WTC11 (cell line): ENCODE measurements around the gene KRTAP5-6. TPM values are rescaled to one million over a fixed set of nuclear protein-coding genes. Genes with fewer than 3 reads are reported as not detected.

Experiments
- ATAC-seq: fragments of 200-7000 bp; cut with Tn5 transposase; 2 replicates; pipeline ENCODE4 v1.10.0; 2021; ENCODE audit warnings: mild to moderate bottlenecking, moderate library complexity
- CTCF ChIA-PET: fragments of 300-600 bp; sonication (Branson Sonifier 250); formaldehyde crosslinking; loops from one replicate; lab custom pipeline; 2021; ENCODE audit warnings: antibody characterized with exemption; lab: Charles Lee
- POLR2A ChIA-PET: fragments of 350-600 bp; sonication (Branson Sonifier 250); formaldehyde crosslinking; loops from one replicate; lab custom pipeline; 2021; ENCODE audit warnings: antibody characterized with exemption; lab: Charles Lee
- DNase-seq: peaks from one replicate; pipeline ENCODE4 v3.0.0; 2021; ENCODE audit warnings: low spot score
- H3K27ac Mint-ChIP-seq: 2 replicates; pipeline ENCODE4 v1.8.0; 2021; ENCODE audit warnings: mixed read lengths
- H3K27me3 Mint-ChIP-seq: 2 replicates; pipeline ENCODE4 v1.8.0; 2021; ENCODE audit warnings: low read depth, mild to moderate bottlenecking, moderate library complexity, mixed read lengths
- H3K36me3 Mint-ChIP-seq: 2 replicates; pipeline ENCODE4 v1.8.0; 2021; ENCODE audit warnings: mixed read lengths
- H3K4me1 Mint-ChIP-seq: 2 replicates; pipeline ENCODE4 v1.8.0; 2022; ENCODE audit warnings: mixed read lengths
- H3K4me3 Mint-ChIP-seq: 2 replicates; pipeline ENCODE4 v1.8.0; 2021; ENCODE audit warnings: mild to moderate bottlenecking, moderate library complexity, mixed read lengths
- H3K9me3 Mint-ChIP-seq: 2 replicates; pipeline ENCODE4 v1.8.0; 2021; ENCODE audit warnings: mixed read lengths
- ATF1 ChIP-seq: sonication (generic); formaldehyde crosslinking; IDR thresholded peaks from 2 replicates; pipeline ENCODE4 v1.8.1; 2023; ENCODE audit warnings: mild to moderate bottlenecking, moderate library complexity, missing genetic modification reagents
- CREB1 ChIP-seq: sonication (generic); formaldehyde crosslinking; IDR thresholded peaks from 2 replicates; pipeline ENCODE4 v1.8.0; 2023; ENCODE audit warnings: mild to moderate bottlenecking, missing genetic modification reagents
- E2F5 ChIP-seq: sonication (generic); formaldehyde crosslinking; IDR thresholded peaks from 2 replicates; pipeline ENCODE4 v1.8.1; 2022; ENCODE audit warnings: mild to moderate bottlenecking, moderate library complexity, missing genetic modification reagents
- FOXJ3 ChIP-seq: sonication (generic); formaldehyde crosslinking; IDR thresholded peaks from 2 replicates; pipeline ENCODE4 v1.9.0; 2021; ENCODE audit warnings: missing genetic modification reagents, mild to moderate bottlenecking, borderline replicate concordance
- FOXP4 ChIP-seq: sonication (generic); formaldehyde crosslinking; IDR thresholded peaks from 2 replicates; pipeline ENCODE4 v1.8.0; 2022; ENCODE audit warnings: mild to moderate bottlenecking, missing genetic modification reagents
- GABPB1 ChIP-seq: sonication (generic); formaldehyde crosslinking; IDR thresholded peaks from 2 replicates; pipeline ENCODE4 v1.8.1; 2023; ENCODE audit warnings: mild to moderate bottlenecking, missing genetic modification reagents
- GTF2I ChIP-seq: fragments of 250-450 bp; sonication (Bioruptor Pico); conservative IDR thresholded peaks from 2 replicates; pipeline ENCODE4 v1.4.0; 2021; ENCODE audit warnings: mild to moderate bottlenecking
- NFATC4 ChIP-seq: fragments of 250-450 bp; sonication (Bioruptor Pico); IDR thresholded peaks from 2 replicates; pipeline ENCODE4 v1.9.0; 2021; ENCODE audit warnings: mild to moderate bottlenecking
- NFE2L1 ChIP-seq: sonication (generic); formaldehyde crosslinking; IDR thresholded peaks from 2 replicates; pipeline ENCODE4 v1.8.1; 2023; ENCODE audit warnings: missing genetic modification reagents
- PRRX2 ChIP-seq: fragments of 250-450 bp; sonication (Bioruptor Pico); IDR thresholded peaks from 2 replicates; pipeline ENCODE4 v1.8.0; 2021; ENCODE audit warnings: mild to moderate bottlenecking
- SP1 ChIP-seq: sonication (generic); formaldehyde crosslinking; conservative IDR thresholded peaks from 2 replicates; pipeline ENCODE4 v1.8.1; 2022; ENCODE audit warnings: missing genetic modification reagents
- TEAD1 ChIP-seq: sonication (generic); formaldehyde crosslinking; IDR thresholded peaks from 2 replicates; pipeline ENCODE4 v1.8.0; 2022; ENCODE audit warnings: mild to moderate bottlenecking, missing genetic modification reagents
- ZNF416 ChIP-seq: fragments of 250-450 bp; sonication (Bioruptor Pico); IDR thresholded peaks from 2 replicates; pipeline ENCODE4 v1.9.0; 2021; ENCODE audit warnings: mild to moderate bottlenecking, inconsistent platforms
- total RNA-seq: library from RNA; stranded (reverse); gene quantifications from 3 replicates; pipeline ENCODE4 v1.2.3, GENCODE V29; 2021
- TF ChIP-seq, protein P1 (sequence below): sonication (generic); formaldehyde crosslinking; IDR thresholded peaks from 2 replicates; pipeline ENCODE4 v1.8.1; 2023; ENCODE audit warnings: mild to moderate bottlenecking, moderate library complexity, missing genetic modification reagents
- TF ChIP-seq, protein P2 (sequence below): fragments of 250-450 bp; sonication (Bioruptor Pico); conservative IDR thresholded peaks from 2 replicates; pipeline ENCODE4 v1.9.0; 2021; ENCODE audit warnings: mild to moderate bottlenecking
- TF ChIP-seq, protein P3 (sequence below): fragments of 250-450 bp; sonication (Bioruptor Pico); IDR thresholded peaks from 2 replicates; pipeline ENCODE4 v1.9.0; 2021; ENCODE audit warnings: moderate library complexity, mild to moderate bottlenecking, inconsistent platforms, borderline replicate concordance
- TF ChIP-seq, protein P4 (sequence below): sonication (generic); formaldehyde crosslinking; IDR thresholded peaks from 2 replicates; pipeline ENCODE4 v1.8.0; 2022; ENCODE audit warnings: mild to moderate bottlenecking, missing genetic modification reagents
- TF ChIP-seq, protein P5 (sequence below): sonication (generic); formaldehyde crosslinking; IDR thresholded peaks from 2 replicates; pipeline ENCODE4 v1.8.1; 2022; ENCODE audit warnings: low read depth, mild to moderate bottlenecking, moderate library complexity, missing genetic modification reagents, borderline replicate concordance

The KRTAP5-6 gene
- total RNA-seq, 1 experiment from 2014 or later, result 0.35 TPM

- DNase-seq (no peak), ATAC-seq (no peak)
- Mint-ChIP-seq H3K9me3 (peaks cover 12% of the 10 kb centered on the region), H3K27me3 (peaks cover 25% of the 10 kb centered on the region), H3K27ac (no peak overlapping the region), H3K4me1 (no peaks in the 10 kb centered on the region), H3K36me3 (no peaks in the 10 kb centered on the region; the same call in 1 of the 2 replicates), H3K4me3 (no peak overlapping the region)
- ChIA-PET CTCF (interaction anchor here (1.1 kb wide), 1 partner anchor 105 kb away, joined by 4 read pairs; no protein-coding TSS in a partner anchor), POLR2A (no interaction called here)
- no peak for TF ChIP-seq E2F5 (CRISPR knock-in tag)
- no peak for TF ChIP-seq ZNF416
- TF ChIP-seq, protein P1, sequence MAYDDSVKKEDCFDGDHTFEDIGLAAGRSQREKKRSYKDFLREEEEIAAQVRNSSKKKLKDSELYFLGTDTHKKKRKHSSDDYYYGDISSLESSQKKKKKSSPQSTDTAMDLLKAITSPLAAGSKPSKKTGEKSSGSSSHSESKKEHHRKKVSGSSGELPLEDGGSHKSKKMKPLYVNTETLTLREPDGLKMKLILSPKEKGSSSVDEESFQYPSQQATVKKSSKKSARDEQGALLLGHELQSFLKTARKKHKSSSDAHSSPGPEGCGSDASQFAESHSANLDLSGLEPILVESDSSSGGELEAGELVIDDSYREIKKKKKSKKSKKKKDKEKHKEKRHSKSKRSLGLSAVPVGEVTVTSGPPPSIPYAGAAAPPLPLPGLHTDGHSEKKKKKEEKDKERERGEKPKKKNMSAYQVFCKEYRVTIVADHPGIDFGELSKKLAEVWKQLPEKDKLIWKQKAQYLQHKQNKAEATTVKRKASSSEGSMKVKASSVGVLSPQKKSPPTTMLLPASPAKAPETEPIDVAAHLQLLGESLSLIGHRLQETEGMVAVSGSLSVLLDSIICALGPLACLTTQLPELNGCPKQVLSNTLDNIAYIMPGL (CRISPR knock-in tag), result no peak
- TF ChIP-seq, protein P2, sequence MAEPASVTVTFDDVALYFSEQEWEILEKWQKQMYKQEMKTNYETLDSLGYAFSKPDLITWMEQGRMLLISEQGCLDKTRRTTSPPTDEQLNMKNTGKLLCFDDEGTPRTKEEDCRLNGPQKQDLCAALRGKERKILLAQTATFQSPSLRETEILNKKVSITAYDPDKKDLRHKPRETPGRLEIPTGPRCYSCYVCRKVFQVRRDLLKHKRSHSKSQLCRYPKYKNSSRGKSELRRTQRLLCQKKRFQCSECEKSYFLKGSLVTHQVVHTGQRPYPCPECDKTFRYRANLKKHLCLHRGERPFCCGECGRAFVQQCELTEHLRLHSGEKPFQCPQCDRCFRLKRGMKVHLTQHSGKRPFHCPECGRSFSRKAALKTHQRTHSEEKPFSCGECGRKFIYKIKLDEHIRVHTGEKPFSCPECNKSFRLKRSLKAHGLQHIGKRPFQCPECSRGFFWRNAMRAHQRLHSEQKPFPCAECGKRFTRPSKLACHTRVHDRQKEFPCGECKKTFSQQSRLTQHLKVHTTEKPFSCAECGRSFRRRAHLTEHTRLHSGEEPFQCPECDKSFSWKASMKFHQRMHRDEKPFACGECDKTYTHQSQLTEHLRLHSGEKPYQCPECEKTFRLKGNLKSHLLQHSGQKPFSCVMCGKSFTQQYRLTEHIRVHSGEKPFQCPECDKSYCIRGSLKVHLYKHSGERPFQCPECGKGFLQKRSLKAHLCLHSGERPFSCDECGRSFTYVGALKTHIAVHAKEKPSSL (CRISPR knock-in tag), result no peak
- no peak for TF ChIP-seq NFATC4 (CRISPR knock-in tag)
- no peak for TF ChIP-seq GABPB1 (CRISPR knock-in tag)
- no peak for TF ChIP-seq FOXJ3 (CRISPR knock-in tag)
- no peak for TF ChIP-seq NFE2L1 (CRISPR knock-in tag)
- TF ChIP-seq, protein P3, sequence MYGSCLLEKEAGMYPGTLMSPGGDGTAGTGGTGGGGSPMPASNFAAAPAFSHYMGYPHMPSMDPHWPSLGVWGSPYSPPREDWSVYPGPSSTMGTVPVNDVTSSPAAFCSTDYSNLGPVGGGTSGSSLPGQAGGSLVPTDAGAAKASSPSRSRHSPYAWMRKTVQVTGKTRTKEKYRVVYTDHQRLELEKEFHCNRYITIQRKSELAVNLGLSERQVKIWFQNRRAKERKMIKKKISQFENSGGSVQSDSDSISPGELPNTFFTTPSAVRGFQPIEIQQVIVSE, result no peak
- TF ChIP-seq FOXP4 (CRISPR knock-in tag), result no peak
- TF ChIP-seq, protein P4, sequence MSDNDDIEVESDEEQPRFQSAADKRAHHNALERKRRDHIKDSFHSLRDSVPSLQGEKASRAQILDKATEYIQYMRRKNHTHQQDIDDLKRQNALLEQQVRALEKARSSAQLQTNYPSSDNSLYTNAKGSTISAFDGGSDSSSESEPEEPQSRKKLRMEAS (CRISPR knock-in tag), result no peak
- no peak for TF ChIP-seq ATF1
- no peak for TF ChIP-seq PRRX2 (CRISPR knock-in tag)
- TF ChIP-seq, protein P5, sequence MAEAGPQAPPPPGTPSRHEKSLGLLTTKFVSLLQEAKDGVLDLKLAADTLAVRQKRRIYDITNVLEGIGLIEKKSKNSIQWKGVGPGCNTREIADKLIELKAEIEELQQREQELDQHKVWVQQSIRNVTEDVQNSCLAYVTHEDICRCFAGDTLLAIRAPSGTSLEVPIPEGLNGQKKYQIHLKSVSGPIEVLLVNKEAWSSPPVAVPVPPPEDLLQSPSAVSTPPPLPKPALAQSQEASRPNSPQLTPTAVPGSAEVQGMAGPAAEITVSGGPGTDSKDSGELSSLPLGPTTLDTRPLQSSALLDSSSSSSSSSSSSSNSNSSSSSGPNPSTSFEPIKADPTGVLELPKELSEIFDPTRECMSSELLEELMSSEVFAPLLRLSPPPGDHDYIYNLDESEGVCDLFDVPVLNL, result no peak
- no peak for TF ChIP-seq SP1
- TF ChIP-seq GTF2I, result no peak
- TF ChIP-seq TEAD1 (CRISPR knock-in tag), result no peak
- TF ChIP-seq CREB1 (CRISPR knock-in tag), result no peak
Observed at GRCh38 chr11:1719781-1720180, 22.8 kb downstream of the KRTAP5-6 start.
